GM12891 (cell line): ENCODE results near the gene RBBP8NL.

Experiments used
- PAX5 ChIP-seq: IDR thresholded peaks from 2 replicates; pipeline ENCODE4 v1.6.1; 2011; ENCODE audit warnings: low read length, moderate library complexity, mild to moderate bottlenecking; ENCODE audit not compliant: insufficient read depth, severe bottlenecking
- POLR2A ChIP-seq: IDR thresholded peaks from 2 replicates; pipeline ENCODE4 v1.6.1; 2011; ENCODE audit warnings: low read depth, low read length, control low read depth
- POLR2AphosphoS5 ChIP-seq: IDR thresholded peaks from 2 replicates; pipeline ENCODE4 v1.6.1; 2011; ENCODE audit warnings: low read depth, low read length, control low read depth
- POU2F2 ChIP-seq: IDR thresholded peaks from 2 replicates; pipeline ENCODE4 v1.6.1; 2011; ENCODE audit warnings: low read depth, mild to moderate bottlenecking, control low read depth, low read length, moderate library complexity
- SPI1 ChIP-seq: IDR thresholded peaks from 2 replicates; pipeline ENCODE4 v1.6.1; 2011; ENCODE audit warnings: low read depth, low read length, control low read depth
- TAF1 ChIP-seq: IDR thresholded peaks from 2 replicates; pipeline ENCODE4 v1.6.1; 2011; ENCODE audit warnings: low read depth, low read length, control low read depth

- TF ChIP-seq SPI1 (no peak), POLR2A (no peak), POLR2AphosphoS5 (no peak), TAF1 (no peak), PAX5 (no peak), POU2F2 (no peak)
Observed at GRCh38 chr20:62370807-62371587, 56.3 kb downstream of the RBBP8NL start.
